GM23248 (cell line): ENCODE results near the gene SEL1L.

ENCODE experiments used
- EZH2 ChIP-seq: fragments of 200-600 bp; sonication (generic); IDR thresholded peaks from 2 replicates; pipeline ENCODE4 v1.6.1; 2018; ENCODE audit warnings: antibody characterized with exemption, mild to moderate bottlenecking; ENCODE audit not compliant: insufficient read depth, poor library complexity, severe bottlenecking
- EZH2phosphoT487 ChIP-seq: fragments of 200-600 bp; sonication (generic); IDR thresholded peaks from 2 replicates; pipeline ENCODE4 v1.6.1; 2018; ENCODE audit warnings: antibody characterized with exemption, moderate library complexity, mild to moderate bottlenecking, low read depth; ENCODE audit not compliant: insufficient read depth

GRCh38 chr14:81506487-81506886 is 27.2 kb downstream of the SEL1L start:
- no peak for TF ChIP-seq EZH2
- TF ChIP-seq EZH2phosphoT487 = no peak
